ENCODE data around the gene CHID1. TPM values are rescaled to one million over a fixed set of nuclear protein-coding genes. Genes with fewer than 3 reads are reported as not detected.

CHID1 gene
- total and polyA plus RNA-seq, 2 donors (not counting 1 experiment from before 2014, with no cell fraction given): 54.3 to 68.4 TPM

GRCh38 chr11:954392-955153 lies 44.0 kb upstream of the CHID1 start:
- no peak for TF ChIP-seq CTCF (conservative IDR thresholded peaks at IDR 0.05 in 1 of 2, IDR thresholded peaks at IDR 0.05 in 1 of 2; ENCODE audit: low read depth in 1 of 2, low read length in 2 of 2)
- no peak for TF ChIP-seq EZH2 (IDR thresholded peaks at IDR 0.05; ENCODE audit: low read length, missing control alignments)
- no peak overlapping the region for H3K4me3 ChIP-seq (replicated peaks in 1 of 4; ENCODE audit: control extremely low read depth in 1 of 4, insufficient read depth in 1 of 4, low read depth in 3 of 4, low read length in 4 of 4)
- no peaks in the 10 kb centered on the region for H3K36me3 ChIP-seq (ENCODE audit: control insufficient read depth, insufficient read depth, low read length)

GRCh38 chr11:953512-953911 lies 42.9 kb upstream of the CHID1 start:
- no peak overlapping the region for H3K4me2 ChIP-seq (ENCODE audit: extremely low read depth, insufficient read depth, low read length)
- no peak for TF ChIP-seq EZH2 (IDR thresholded peaks at IDR 0.05; ENCODE audit: low read length, missing control alignments)
- TF ChIP-seq CTCF (conservative IDR thresholded peaks at IDR 0.05 in 1 of 2, IDR thresholded peaks at IDR 0.05 in 1 of 2; ENCODE audit: low read depth in 1 of 2, low read length in 2 of 2): no peak
- no peaks in the 10 kb centered on the region for H3K4me1 ChIP-seq (ENCODE audit: control insufficient read depth, extremely low read depth, insufficient read depth, low read length)
- H3K9ac ChIP-seq (ENCODE audit: insufficient read depth, low read length): no peak overlapping the region
- H2AFZ ChIP-seq (ENCODE audit: low read length): no peak overlapping the region
- no peak overlapping the region for H3K4me3 ChIP-seq (replicated peaks in 1 of 4; ENCODE audit: control extremely low read depth in 1 of 4, insufficient read depth in 1 of 4, low read depth in 3 of 4, low read length in 4 of 4)
- DNase-seq (ENCODE audit: low read depth in 2 of 2): no peak
- H3K27me3 ChIP-seq (ENCODE audit: control insufficient read depth, insufficient read depth, low read length): no peaks in the 10 kb centered on the region
- H3K79me2 ChIP-seq (ENCODE audit: control insufficient read depth, insufficient read depth, low read length): peaks cover 19% of the 10 kb centered on the region
- H3K36me3 ChIP-seq (ENCODE audit: control insufficient read depth, insufficient read depth, low read length): no peaks in the 10 kb centered on the region
- H4K20me1 ChIP-seq (ENCODE audit: control insufficient read depth, extremely low read depth, insufficient read depth, low read length): no peaks in the 10 kb centered on the region
- H3K27ac ChIP-seq (ENCODE audit: insufficient read depth, low read length): no peak overlapping the region
- H3K9me3 ChIP-seq (ENCODE audit: control insufficient read depth, insufficient read depth, low read depth, low read length): no peaks in the 10 kb centered on the region

More at GRCh38 chr11:954392-955153, 44.0 kb upstream of the CHID1 start:
- no peaks in the 10 kb centered on the region for H3K4me1 ChIP-seq (ENCODE audit: control insufficient read depth, extremely low read depth, insufficient read depth, low read length)
- no peak overlapping the region for H3K27ac ChIP-seq (ENCODE audit: insufficient read depth, low read length)
- no peaks in the 10 kb centered on the region for H3K9me3 ChIP-seq (ENCODE audit: control insufficient read depth, insufficient read depth, low read depth, low read length)
- H3K27me3 ChIP-seq (ENCODE audit: control insufficient read depth, insufficient read depth, low read length): no peaks in the 10 kb centered on the region
- peaks cover 19% of the 10 kb centered on the region for H3K79me2 ChIP-seq (ENCODE audit: control insufficient read depth, insufficient read depth, low read length)
- no peaks in the 10 kb centered on the region for H4K20me1 ChIP-seq (ENCODE audit: control insufficient read depth, extremely low read depth, insufficient read depth, low read length)
- H3K9ac ChIP-seq (ENCODE audit: insufficient read depth, low read length): no peak overlapping the region
- no peak overlapping the region for H2AFZ ChIP-seq (ENCODE audit: low read length)
- DNase-seq (ENCODE audit: low read depth in 2 of 2): no peak
- H3K4me2 ChIP-seq (ENCODE audit: extremely low read depth, insufficient read depth, low read length): no peak overlapping the region

- Histone ChIP-seq H3K4me3 (replicated peaks in 1 of 4; ENCODE audit: control extremely low read depth in 1 of 4, insufficient read depth in 1 of 4, low read depth in 3 of 4, low read length in 4 of 4) (no peak overlapping the region), H3K79me2 (ENCODE audit: control insufficient read depth, insufficient read depth, low read length) (peaks cover 19% of the 10 kb centered on the region), H4K20me1 (ENCODE audit: control insufficient read depth, extremely low read depth, insufficient read depth, low read length) (no peaks in the 10 kb centered on the region), H2AFZ (ENCODE audit: low read length) (no peak overlapping the region), H3K9me3 (ENCODE audit: control insufficient read depth, insufficient read depth, low read depth, low read length) (no peaks in the 10 kb centered on the region), H3K27me3 (ENCODE audit: control insufficient read depth, insufficient read depth, low read length) (no peaks in the 10 kb centered on the region), H3K4me1 (ENCODE audit: control insufficient read depth, extremely low read depth, insufficient read depth, low read length) (no peaks in the 10 kb centered on the region), H3K9ac (ENCODE audit: insufficient read depth, low read length) (no peak overlapping the region), H3K36me3 (ENCODE audit: control insufficient read depth, insufficient read depth, low read length) (no peaks in the 10 kb centered on the region), H3K4me2 (ENCODE audit: extremely low read depth, insufficient read depth, low read length) (no peak overlapping the region), H3K27ac (ENCODE audit: insufficient read depth, low read length) (no peak overlapping the region)
- DNase-seq (ENCODE audit: low read depth in 2 of 2): peak; percentile 21 to 81
- TF ChIP-seq CTCF (conservative IDR thresholded peaks at IDR 0.05 in 1 of 2, IDR thresholded peaks at IDR 0.05 in 1 of 2; ENCODE audit: low read depth in 1 of 2, low read length in 2 of 2): no peak
These were observed 42.1 kb upstream of the CHID1 start for GRCh38 chr11:952406-953385.
